NB4 (cell line): ENCODE results near the gene NIT2.
"Not testable (repeated sequence)": the region's sequence is repeated elsewhere in the genome, so short reads cannot be mapped to it uniquely, and the experiment has no call there.

ENCODE experiments used
- DNase-seq: peaks from one replicate; pipeline ENCODE4 v3.0.0; 2010; ENCODE audit warnings: low read depth
- H3K4me3 ChIP-seq: one replicate; pipeline ENCODE4 v1.5.1; 2011; ENCODE audit warnings: mild to moderate bottlenecking, low read depth, low read length, moderate library complexity
- MYC ChIP-seq: IDR thresholded peaks from 2 replicates; pipeline ENCODE4 v1.6.1; 2011; ENCODE audit warnings: low read depth, low read length
- POLR2A ChIP-seq: IDR thresholded peaks from 2 replicates; pipeline ENCODE4 v1.6.1; 2011; ENCODE audit warnings: mild to moderate bottlenecking; ENCODE audit not compliant: insufficient read length; ENCODE audit errors: extremely low read depth
- TF ChIP-seq, protein P1 (sequence below): IDR thresholded peaks from one replicate; pipeline ENCODE4 v1.5.1; 2012; ENCODE audit warnings: low read depth, low read length
- TF ChIP-seq, protein P2 (sequence below): IDR thresholded peaks from 2 replicates; pipeline ENCODE4 v1.6.1; 2011; ENCODE audit warnings: low read depth, low read length

The NIT2 gene

DNA sequence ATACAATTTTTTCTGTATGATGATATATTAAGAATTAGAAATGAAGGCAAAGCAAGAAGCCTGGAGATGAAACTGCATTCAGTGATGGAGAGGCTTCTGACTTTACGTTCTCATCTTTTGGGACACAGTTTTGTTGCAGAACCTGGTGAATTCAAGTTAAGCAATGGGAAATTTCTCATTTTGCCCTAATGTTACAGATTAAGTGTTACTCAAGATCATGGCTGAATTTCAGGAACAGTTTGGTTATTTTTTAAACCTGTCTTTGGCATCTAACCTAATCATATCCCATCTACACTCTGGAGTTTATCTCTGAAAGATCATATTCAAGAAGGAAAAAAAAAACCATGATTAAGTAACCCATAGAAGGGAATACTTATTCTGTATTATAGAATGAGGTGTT is 6.0 kb downstream of the NIT2 start:
- H3K4me3 ChIP-seq: no peak overlapping the region
- no peak for DNase-seq
- TF ChIP-seq POLR2A (no peak), MYC (no peak)
- TF ChIP-seq, protein P1, sequence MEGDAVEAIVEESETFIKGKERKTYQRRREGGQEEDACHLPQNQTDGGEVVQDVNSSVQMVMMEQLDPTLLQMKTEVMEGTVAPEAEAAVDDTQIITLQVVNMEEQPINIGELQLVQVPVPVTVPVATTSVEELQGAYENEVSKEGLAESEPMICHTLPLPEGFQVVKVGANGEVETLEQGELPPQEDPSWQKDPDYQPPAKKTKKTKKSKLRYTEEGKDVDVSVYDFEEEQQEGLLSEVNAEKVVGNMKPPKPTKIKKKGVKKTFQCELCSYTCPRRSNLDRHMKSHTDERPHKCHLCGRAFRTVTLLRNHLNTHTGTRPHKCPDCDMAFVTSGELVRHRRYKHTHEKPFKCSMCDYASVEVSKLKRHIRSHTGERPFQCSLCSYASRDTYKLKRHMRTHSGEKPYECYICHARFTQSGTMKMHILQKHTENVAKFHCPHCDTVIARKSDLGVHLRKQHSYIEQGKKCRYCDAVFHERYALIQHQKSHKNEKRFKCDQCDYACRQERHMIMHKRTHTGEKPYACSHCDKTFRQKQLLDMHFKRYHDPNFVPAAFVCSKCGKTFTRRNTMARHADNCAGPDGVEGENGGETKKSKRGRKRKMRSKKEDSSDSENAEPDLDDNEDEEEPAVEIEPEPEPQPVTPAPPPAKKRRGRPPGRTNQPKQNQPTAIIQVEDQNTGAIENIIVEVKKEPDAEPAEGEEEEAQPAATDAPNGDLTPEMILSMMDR: no peak
- TF ChIP-seq, protein P2, sequence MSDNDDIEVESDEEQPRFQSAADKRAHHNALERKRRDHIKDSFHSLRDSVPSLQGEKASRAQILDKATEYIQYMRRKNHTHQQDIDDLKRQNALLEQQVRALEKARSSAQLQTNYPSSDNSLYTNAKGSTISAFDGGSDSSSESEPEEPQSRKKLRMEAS: no peak

DNA sequence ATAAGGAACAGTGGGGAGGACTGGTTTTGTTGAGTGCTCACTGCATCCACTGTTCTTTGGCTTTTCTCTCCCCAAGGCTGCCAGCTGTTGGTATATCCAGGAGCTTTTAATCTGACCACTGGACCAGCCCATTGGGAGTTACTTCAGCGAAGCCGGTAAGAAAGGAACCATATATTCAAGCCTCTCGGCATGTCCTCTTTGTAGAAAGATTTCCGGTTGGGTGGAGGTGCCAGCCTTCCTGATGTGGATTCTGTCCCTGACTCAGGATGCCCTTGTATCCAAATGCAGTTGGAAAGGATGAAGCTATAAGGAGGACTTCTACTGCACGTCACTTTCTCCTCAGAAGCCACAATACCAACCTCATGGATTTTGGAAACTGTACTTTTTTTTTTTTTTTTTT is 14.2 kb downstream of the NIT2 start:
- no peak for DNase-seq
- TF ChIP-seq MYC: no peak
- TF ChIP-seq POLR2A: no peak
- TF ChIP-seq, protein P2: no peak
- TF ChIP-seq, protein P1: no peak
- no peak overlapping the region for H3K4me3 ChIP-seq

DNA sequence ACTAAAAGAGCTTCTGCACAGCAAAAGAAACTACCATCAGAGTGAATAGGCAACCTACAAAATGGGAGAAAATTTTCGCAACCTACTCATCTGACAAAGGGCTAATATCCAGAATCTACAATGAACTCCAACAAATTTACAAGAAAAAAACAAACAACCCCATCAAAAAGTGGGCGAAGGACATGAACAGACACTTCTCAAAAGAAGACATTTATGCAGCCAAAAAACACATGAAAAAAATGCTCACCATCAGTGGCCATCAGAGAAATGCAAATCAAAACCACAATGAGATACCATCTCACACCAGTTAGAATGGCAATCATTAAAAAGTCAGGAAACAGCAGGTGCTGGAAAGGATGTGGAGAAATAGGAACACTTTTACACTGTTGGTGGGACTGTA is 17.2 kb downstream of the NIT2 start:
- H3K4me3 ChIP-seq, DNase-seq: not testable (repeated sequence)

DNA sequence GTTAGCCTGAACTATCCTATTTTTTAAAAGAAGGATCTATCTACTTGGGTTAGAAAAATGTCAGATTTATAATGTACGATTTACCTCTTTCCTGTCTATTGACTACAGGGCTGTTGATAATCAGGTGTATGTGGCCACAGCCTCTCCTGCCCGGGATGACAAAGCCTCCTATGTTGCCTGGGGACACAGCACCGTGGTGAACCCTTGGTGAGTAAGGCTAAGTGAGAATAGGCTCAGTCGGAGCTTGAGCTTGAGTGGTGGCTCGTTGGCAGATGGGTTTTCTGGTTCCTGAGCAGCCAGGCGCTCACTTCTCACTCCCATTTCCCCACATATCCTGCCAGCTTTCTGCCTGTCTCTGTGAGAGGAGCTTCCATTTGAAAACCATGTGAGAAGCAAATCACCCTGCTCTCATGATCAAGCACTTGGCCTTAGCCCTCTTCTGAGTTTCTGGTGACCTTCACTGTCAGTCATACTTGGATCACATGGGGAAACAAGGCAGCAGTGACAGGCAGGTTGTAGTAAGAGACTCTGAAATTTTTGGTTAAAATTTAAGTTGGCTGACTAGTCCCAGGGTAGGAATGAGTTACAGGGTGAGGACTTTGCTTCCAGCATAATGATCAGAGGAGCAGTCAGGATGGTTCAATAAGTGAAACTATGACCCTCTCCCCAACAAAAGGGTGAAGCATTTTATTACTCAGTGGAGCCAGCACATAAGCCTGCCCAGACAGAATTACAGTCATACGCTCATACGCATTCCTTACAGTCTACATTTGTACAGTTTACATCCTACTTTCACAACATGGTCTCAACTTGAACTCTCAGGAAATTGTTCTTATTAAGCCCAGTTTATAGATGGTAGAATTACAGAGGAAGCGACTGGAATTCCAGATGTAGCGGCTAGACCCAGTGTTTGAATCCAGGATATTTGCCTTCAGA is 18.0 kb downstream of the NIT2 start:
- no peak for DNase-seq
- TF ChIP-seq, protein P1: no peak
- TF ChIP-seq MYC (no peak), POLR2A (no peak)
- TF ChIP-seq, protein P2: no peak
- no peak overlapping the region for H3K4me3 ChIP-seq

DNA sequence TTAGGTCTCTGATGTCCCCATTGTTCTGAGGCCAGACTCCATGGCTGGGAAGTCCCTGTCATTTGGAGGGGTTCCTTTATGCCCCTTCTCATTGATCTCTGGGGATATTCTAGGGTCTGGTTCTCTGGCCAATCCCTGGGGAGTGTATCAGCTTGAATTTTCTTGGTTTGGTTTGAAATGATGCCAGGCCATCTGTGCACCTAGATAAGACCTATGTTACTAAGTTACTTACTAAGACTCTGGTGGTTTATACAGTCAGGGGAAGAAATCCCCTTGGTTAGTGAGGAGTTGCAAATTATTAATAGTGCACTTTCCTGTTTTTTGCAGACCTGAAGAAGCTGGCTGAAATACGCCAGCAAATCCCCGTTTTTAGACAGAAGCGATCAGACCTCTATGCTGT is 20.3 kb downstream of the NIT2 start:
- TF ChIP-seq, protein P2: no peak
- no peak for TF ChIP-seq POLR2A
- no peak overlapping the region for H3K4me3 ChIP-seq
- DNase-seq: no peak

DNA sequence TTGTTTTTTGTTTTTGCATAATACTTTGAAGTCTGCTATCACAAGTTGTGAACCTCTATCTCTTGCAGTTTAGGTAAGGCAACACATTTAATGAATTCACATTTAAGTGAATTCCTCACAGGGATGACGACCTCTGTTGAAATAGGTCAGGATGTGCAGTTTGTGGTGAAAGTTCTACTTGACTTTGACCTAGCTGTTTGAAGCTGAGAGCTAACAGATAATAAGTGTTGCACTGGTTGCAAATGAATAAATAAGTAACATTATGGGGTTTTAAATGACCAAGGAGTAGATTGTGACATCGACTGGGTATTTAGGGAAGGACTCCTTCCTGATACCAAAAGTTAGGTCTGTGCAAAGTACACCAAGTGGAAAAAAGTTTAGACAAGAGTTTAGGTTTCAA is 23.9 kb downstream of the NIT2 start:
- no peak overlapping the region for H3K4me3 ChIP-seq
- TF ChIP-seq MYC (no peak), POLR2A (no peak)
- TF ChIP-seq, protein P2: no peak
- TF ChIP-seq, protein P1: no peak
- peak; percentile 11 for DNase-seq
